Spinal cord (tissue), 10 donors: ENCODE data around the gene TAGLN3. TPM values are rescaled to one million over a fixed set of nuclear protein-coding genes. Genes with fewer than 3 reads are reported as not detected.

ENCODE experiments used
- DNase-seq, 6 donors: peaks; one replicate each; pipeline versions ENCODE4 v3.0.0 to v3.0.0-alpha.2; 2013 to 2015; ENCODE audit warnings: low spot score in 6 of 6, low read depth in 4 of 6
- H3K27ac ChIP-seq: one replicate; pipeline ENCODE4 v1.5.1; 2013; ENCODE audit warnings: low read depth, low read length, control low read depth
- H3K27me3 ChIP-seq: one replicate; pipeline ENCODE4 v1.6.1; 2013; ENCODE audit warnings: low read length; ENCODE audit not compliant: control insufficient read depth, insufficient read depth
- H3K36me3 ChIP-seq: one replicate; pipeline ENCODE4 v1.6.1; 2013; ENCODE audit warnings: low read length; ENCODE audit not compliant: control insufficient read depth, insufficient read depth
- H3K4me1 ChIP-seq: one replicate; pipeline ENCODE4 v1.6.1; 2013; ENCODE audit warnings: low read length; ENCODE audit not compliant: control insufficient read depth, insufficient read depth
- H3K4me3 ChIP-seq: one replicate; pipeline ENCODE4 v1.5.1; 2013; ENCODE audit warnings: low read depth, low read length, control low read depth
- H3K9me3 ChIP-seq: one replicate; pipeline ENCODE4 v1.6.1; 2013; ENCODE audit warnings: low read length; ENCODE audit not compliant: control insufficient read depth, insufficient read depth
- WGBS: methylation state at CpG from one replicate; pipeline ENCODE4 v1.1.5; 2013; ENCODE audit warnings: missing lambda C conversion rate; ENCODE audit not compliant: insufficient coverage; 5-methylcytosine and 5-hydroxymethylcytosine counted together
- polyA plus RNA-seq, 2 donors: library from polyadenylated mRNA; unstranded; fragments of 120-200 nt; gene quantifications; one replicate each; pipeline ENCODE4 v1.2.1, GENCODE V29; 2013; ENCODE audit not compliant: insufficient read length in 2 of 2
- total RNA-seq, 2 donors: library from RNA; depleted of rRNA in 1 of 2; stranded (reverse); fragments of 120-200 nt in 1 of 2; fragments of >200 nt in 1 of 2; gene quantifications; one replicate each; pipeline versions ENCODE4 v1.2.3 to v1.2.4, GENCODE V29; 2013 to 2014
- donor health status: healthy.

TAGLN3 gene
- total and polyA plus RNA-seq, 4 donors = 52.6 to 171 (median 114) TPM

DNA sequence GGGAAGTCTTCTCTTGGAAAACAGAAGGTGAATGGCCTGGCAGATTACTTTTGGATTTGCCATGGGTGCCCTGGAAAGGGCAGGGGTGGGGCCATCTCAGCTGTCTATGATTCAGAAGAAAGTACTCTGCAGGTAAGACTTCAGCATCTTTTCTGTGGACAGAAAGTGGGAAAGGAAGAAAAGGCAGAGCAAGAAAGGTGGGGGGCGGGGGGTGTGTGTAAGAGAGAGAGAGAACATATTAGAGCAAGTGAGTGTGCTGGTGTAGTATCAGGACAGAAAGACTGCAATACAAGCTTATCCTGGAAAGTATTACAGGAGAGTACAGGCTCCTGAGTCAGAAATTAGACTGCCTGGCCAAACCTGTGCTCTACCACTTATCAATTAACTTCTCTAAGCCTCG, 5.5 kb downstream of the TAGLN3 start:
- Histone ChIP-seq H3K4me3 (no peak overlapping the region), H3K9me3 (no peaks in the 10 kb centered on the region), H3K27ac (no peak overlapping the region), H3K27me3 (no peaks in the 10 kb centered on the region), H3K4me1 (peaks cover 24% of the 10 kb centered on the region), H3K36me3 (peaks cover 18% of the 10 kb centered on the region)
- 100% methylated on average over 1 of the region's 2 CpGs for whole genome bisulfite sequencing
- DNase-seq = no peak

DNA sequence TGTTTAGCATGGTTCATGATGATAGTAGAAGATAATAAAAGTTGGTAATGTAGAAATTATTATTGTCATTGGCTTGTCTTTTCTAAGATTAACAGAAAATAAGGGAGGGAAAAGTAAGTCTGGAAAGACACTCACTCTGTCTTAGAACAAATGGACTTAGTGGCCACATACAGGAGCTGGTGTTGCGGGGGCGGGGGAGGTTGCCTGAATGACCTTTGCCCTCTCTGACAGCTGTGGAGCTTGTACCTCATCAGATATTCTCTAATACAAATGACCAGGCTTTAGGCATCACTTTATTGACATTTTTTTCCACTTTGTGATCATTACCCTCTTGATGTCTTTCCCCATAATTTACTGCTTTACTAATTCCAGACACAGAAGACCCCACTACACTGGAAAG, 5.9 kb downstream of the TAGLN3 start:
- Histone ChIP-seq H3K27ac (no peak overlapping the region), H3K36me3 (peaks cover 18% of the 10 kb centered on the region), H3K27me3 (no peaks in the 10 kb centered on the region), H3K9me3 (no peaks in the 10 kb centered on the region), H3K4me3 (no peak overlapping the region), H3K4me1 (peaks cover 20% of the 10 kb centered on the region)
- no peak for DNase-seq
- WGBS = 100% methylated on average over 2 of the region's 2 CpGs

DNA sequence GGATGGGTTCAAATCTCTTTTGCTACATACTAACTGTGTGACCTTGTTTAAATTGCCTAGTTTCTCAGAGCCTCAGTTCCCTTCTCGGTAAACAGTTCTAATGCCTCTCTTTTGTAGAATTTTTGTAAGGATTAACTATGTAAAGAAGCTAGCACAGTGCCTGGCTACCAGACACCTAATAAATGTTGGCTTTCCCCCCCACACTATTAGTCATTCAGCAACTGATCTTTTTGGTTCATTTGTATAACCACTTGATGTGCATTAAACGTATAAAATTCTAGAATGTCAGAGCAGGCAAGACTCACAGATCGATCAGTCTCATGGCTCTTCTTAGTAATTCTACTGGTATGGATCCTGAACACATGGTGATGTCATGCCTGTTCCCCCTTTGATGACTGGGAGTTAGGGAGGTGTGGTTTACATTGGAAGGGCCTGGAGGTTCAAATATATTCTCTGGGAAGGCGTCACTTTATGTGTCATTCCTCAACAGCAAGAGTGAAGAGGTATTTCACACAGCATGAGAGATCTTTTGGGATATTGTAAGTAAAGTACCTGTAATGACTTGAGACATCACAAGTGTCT, 6.5 kb downstream of the TAGLN3 start:
- DNase-seq = no peak
- peaks cover 18% of the 10 kb centered on the region for H3K36me3 ChIP-seq
- H3K27me3 ChIP-seq = no peaks in the 10 kb centered on the region
- 100% methylated on average over 1 of the region's 4 CpGs for WGBS
- H3K4me1 ChIP-seq = peaks cover 20% of the 10 kb centered on the region
- no peaks in the 10 kb centered on the region for H3K9me3 ChIP-seq
- no peak overlapping the region for H3K4me3 ChIP-seq
- no peak overlapping the region for H3K27ac ChIP-seq

DNA sequence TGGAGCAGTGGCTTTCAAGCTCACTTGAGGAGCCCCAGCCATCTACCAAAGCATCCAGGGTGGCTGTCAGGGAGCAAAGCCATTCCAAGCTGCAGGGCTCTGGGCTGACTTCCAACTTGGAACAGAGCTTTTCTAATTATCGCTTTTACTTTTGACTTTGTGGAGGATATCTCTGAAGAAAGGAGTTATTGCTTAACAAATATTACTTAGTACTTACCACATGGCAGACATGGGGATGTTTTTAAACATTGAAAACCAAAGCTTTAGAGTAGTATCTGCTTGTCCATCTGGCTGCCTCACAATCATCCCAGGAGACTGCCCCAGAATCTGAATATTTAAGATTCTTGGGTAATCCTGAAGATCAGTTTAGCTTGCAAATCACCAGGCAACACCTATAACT, 8.9 kb downstream of the TAGLN3 start:
- DNase-seq = peak in 2 of 6 donors; percentile 38 to 70
- Histone ChIP-seq H3K36me3 (peaks cover 28% of the 10 kb centered on the region), H3K27me3 (no peaks in the 10 kb centered on the region), H3K4me1 (peaks cover 16% of the 10 kb centered on the region), H3K4me3 (no peak overlapping the region), H3K9me3 (no peaks in the 10 kb centered on the region), H3K27ac (no peak overlapping the region)
- WGBS = no CpG with 5 or more reads among the region's 1 CpG

DNA sequence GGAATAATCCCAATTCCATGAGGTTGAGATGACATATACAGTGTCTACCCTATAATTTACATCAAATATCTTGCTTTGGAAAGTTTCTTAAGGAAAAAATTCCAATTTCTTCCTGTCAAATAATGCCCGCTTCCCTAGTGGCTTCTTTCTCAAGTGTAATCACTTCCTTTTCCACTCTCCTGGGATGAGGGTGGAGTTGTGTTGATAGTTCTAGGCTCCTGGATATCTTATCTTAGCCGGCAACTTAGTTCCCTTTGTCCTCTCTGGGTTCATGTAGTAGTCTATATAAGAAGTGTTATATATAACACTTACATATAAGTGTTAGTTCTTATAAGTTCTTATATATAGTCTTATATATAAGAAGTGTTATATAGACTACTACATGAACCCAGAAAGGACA, 10.9 kb downstream of the TAGLN3 start:
- no peak overlapping the region for H3K27ac ChIP-seq
- no peak overlapping the region for H3K4me3 ChIP-seq
- no peaks in the 10 kb centered on the region for H3K9me3 ChIP-seq
- H3K27me3 ChIP-seq = no peaks in the 10 kb centered on the region
- DNase-seq = no peak
- no CpG with 5 or more reads among the region's 2 CpGs for WGBS
- peaks cover 12% of the 10 kb centered on the region for H3K4me1 ChIP-seq
- H3K36me3 ChIP-seq = peaks cover 19% of the 10 kb centered on the region

DNA sequence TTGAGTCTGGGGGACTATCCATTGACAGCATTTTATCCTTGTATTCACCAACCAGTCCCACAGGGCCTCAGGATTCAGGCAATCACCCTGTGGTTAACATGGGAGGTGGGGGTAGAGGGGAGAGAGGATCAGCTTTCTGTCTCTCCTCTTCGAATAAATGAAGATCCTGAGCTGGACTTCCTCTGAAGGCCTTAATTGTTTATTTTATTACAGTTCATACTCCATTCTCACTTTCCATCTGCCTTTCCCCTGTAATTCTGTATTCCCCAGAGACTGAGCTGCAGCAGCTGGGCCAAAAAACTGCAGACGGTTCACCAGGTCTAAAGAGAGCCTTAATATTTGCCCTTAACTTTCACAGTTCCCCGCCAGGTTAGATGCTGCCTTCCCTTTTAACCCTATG, 11.9 kb downstream of the TAGLN3 start:
- Histone ChIP-seq H3K27me3 (no peaks in the 10 kb centered on the region), H3K27ac (no peak overlapping the region), H3K36me3 (peaks cover 17% of the 10 kb centered on the region), H3K9me3 (no peaks in the 10 kb centered on the region), H3K4me1 (peaks cover 12% of the 10 kb centered on the region), H3K4me3 (no peak overlapping the region)
- peak in 1 of 6 donors; percentile 13 for DNase-seq
- WGBS = 57% methylated on average over 1 of the region's 3 CpGs

DNA sequence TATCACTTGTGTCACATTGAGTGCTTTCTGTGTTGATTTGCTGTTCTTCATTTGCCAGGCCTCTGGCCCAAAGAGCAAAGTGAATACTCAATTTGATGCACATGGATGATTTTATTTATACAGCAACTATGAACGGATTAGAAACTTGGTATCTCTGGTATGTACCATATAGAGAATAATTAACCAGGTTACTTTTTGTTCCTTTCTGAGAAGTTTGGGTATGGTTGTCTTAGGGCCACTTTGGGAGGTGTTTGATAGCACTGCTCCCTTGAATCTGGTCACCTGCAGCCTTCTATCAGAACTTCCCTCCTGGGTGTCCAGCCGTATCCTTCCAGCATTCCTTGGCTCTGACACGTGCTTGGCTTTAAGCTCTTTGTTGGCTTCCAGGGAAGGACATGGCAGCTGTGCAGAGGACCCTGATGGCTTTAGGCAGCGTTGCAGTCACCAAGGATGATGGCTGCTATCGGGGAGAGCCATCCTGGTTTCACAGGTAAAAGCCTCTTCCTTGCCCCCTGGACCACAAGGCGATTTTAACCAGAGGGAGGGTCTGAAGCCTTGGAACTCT, 12.7 kb downstream of the TAGLN3 start:
- 85% methylated on average over 5 of the region's 6 CpGs for WGBS

DNA sequence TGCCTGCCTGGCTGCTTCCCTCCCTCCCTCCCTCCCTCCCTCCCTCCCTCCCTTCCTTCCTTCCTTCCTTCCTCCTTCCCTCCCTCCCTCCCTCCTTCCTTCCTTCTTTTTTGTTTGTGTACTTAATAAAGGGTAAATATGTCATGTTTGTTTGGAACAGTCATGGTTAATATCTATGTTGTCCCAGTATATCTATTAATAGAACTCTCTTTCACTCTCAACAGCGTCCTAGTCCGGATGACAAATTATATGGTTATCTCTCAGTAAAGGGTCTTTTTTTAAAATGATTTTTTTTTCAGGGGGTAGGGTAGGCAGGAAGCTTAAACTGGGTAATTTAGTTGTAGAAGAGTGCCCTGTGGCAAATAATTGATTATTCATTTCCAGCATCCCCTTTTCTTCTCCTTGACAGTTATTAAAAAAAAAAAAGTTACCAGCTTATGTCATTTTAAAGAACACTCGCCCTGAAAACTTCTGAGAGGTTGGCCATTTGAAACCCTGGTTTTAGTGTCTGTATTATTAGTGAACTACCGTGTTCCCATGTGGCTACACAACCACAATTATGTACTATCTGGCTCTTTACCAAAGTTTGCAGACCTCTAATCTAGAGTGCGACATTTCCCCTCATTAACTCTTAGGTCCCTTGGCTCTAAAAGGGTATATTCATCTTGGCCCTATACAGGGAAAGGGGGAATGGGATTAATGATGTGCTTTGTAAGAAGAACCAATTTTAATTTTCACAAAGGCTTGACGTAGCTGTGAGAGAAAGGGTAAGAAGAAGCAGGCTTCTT, 13.7 kb downstream of the TAGLN3 start:
- Histone ChIP-seq H3K9me3 (no peaks in the 10 kb centered on the region), H3K27me3 (no peaks in the 10 kb centered on the region), H3K4me3 (no peak overlapping the region), H3K27ac (peak overlapping the region; percentile 26), H3K4me1 (peaks cover 12% of the 10 kb centered on the region), H3K36me3 (peaks cover 17% of the 10 kb centered on the region)
- peak in 1 of 6 donors; percentile 11 for DNase-seq
- WGBS = 79% methylated on average over 1 of the region's 6 CpGs

More for the DNA sequence above, 12.7 kb downstream of the TAGLN3 start:
- Histone ChIP-seq H3K4me1 (peaks cover 12% of the 10 kb centered on the region), H3K4me3 (no peak overlapping the region), H3K9me3 (no peaks in the 10 kb centered on the region), H3K36me3 (peaks cover 17% of the 10 kb centered on the region), H3K27ac (no peak overlapping the region), H3K27me3 (no peaks in the 10 kb centered on the region)
- no peak for DNase-seq

DNA sequence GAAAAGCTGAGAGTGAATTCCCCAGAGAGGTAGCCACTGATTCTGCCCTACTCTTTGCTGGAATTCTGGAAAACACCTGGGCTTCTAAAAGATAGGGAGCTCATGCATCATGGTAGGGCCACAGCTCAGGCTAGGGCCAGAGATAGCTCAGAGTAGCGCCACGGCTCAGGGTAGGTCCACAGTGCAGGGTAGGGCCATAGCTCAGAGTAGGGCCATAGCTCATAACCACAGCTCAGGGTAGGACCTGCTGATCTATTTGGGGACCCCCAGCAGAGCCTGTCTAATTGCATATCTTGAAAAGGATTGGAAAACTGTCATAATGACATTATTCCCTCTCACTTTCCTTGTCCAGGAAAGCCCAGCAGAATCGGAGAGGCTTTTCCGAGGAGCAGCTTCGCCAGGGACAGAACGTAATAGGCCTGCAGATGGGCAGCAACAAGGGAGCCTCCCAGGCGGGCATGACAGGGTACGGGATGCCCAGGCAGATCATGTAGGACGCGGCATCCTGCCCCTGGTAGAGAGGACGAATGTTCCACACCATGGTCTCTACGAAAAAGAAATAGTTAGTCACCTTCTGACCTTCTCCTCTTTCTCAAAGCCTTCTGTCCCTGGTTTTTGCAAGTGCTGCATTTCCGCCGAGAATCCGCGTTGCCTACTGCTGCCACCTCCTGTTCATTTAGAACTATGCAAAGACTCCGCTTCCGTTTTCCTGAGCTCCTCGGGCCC, 14.5 kb downstream of the TAGLN3 start:
- peak in 5 of 6 donors; percentile 49 to 95 (median 75) for DNase-seq
- no peaks in the 10 kb centered on the region for H3K9me3 ChIP-seq
- 50% methylated on average over 12 of the region's 19 CpGs for WGBS
- no peak overlapping the region for H3K4me3 ChIP-seq
- H3K36me3 ChIP-seq = peaks cover 17% of the 10 kb centered on the region
- peaks cover 10% of the 10 kb centered on the region for H3K4me1 ChIP-seq
- no peaks in the 10 kb centered on the region for H3K27me3 ChIP-seq
- H3K27ac ChIP-seq = peak overlapping the region; percentile 26
